HEK293T (cell line): ENCODE data around the gene BEST2.

Experiments used
- ARNT ChIP-seq: fragments of 450-650 bp; IDR thresholded peaks from 2 replicates; pipeline ENCODE4 v1.6.1; 2017; ENCODE audit warnings: mild to moderate bottlenecking
- FOXM1 ChIP-seq: fragments of 450-650 bp; IDR thresholded peaks from 2 replicates; pipeline ENCODE4 v1.6.1; 2017; ENCODE audit warnings: mild to moderate bottlenecking, borderline replicate concordance
- NFRKB ChIP-seq: fragments of 450-650 bp; IDR thresholded peaks from 2 replicates; pipeline ENCODE4 v1.6.1; 2016; ENCODE audit warnings: mild to moderate bottlenecking, moderate library complexity

- TF ChIP-seq FOXM1 (no peak), NFRKB (no peak), ARNT (no peak)
These were observed 21.5 kb upstream of the BEST2 start for GRCh38 chr19:12730064-12730463.
